Frontal cortex (tissue), 4 donors: ENCODE data around the gene PITPNM1. TPM values are rescaled to one million over a fixed set of nuclear protein-coding genes. Genes with fewer than 3 reads are reported as not detected.

ENCODE experiments used
- DNase-seq, 2 donors: peaks; one replicate each; pipeline ENCODE4 v3.0.0; 2012; ENCODE audit warnings: low spot score in 2 of 2
- FAIRE-seq: peaks from 2 replicates; lab custom pipeline; 2012; peaks lifted over from hg19 to GRCh38; lab: Jason Lieb, UNC
- total RNA-seq: library from RNA; depleted of rRNA; stranded (reverse); fragments of >200 nt; gene quantifications from one replicate; pipeline ENCODE4 v1.2.3, GENCODE V29; 2014
- donor health status: control.
- donor health status: control.
- donor health status: control.

Gene PITPNM1
- total RNA-seq, 1 donor from 2014 or later: 32.6 TPM

DNA sequence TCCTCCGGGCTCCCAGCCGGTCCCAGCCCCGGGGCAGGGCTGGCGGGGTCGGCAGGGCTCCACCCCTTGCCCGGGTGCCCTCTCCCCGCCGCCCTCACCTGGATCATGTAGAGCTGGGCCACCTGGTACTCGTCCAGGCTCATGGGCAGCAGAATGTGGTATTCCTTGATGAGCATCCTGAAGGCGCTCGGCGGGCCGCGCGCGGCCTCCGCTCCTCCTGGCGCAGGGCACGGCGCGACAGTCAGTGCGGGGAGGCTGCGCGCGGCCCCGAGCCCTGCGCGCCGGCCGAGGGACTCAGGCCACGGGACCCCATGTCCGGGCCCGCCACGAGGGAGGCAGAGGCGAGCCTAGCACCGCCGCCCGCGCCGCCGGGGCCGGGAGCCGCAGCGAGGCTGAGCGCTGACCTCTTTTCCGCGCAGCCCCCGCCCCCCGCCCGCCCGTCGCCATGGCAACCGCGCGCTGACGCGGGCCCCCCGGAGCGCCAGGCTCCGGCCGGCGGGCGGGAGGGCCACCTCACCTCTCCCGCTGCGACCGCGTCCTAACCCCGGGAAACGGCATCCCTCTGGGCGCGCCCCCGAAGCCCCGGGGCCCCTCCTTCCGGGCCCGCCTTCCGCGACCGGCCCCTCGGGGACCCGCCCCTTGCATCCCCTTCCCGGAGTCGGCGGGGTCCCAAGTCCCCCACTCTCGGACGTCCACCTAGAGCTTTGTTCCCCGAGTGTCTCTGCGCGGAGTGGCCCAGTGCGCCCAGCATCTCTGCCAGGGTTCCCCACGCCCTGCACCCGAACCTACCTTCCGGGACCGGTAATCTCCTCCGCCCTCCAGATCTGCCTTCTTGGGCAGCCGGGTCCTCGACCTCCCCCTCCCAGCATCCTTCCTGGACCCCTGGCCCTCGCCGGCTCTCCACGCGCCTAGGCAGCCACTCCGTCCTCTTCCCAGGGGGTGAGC is 886 bp downstream of the PITPNM1 start:
- no peak for FAIRE-seq
- peak; percentile 70 to 81 for DNase-seq

DNA sequence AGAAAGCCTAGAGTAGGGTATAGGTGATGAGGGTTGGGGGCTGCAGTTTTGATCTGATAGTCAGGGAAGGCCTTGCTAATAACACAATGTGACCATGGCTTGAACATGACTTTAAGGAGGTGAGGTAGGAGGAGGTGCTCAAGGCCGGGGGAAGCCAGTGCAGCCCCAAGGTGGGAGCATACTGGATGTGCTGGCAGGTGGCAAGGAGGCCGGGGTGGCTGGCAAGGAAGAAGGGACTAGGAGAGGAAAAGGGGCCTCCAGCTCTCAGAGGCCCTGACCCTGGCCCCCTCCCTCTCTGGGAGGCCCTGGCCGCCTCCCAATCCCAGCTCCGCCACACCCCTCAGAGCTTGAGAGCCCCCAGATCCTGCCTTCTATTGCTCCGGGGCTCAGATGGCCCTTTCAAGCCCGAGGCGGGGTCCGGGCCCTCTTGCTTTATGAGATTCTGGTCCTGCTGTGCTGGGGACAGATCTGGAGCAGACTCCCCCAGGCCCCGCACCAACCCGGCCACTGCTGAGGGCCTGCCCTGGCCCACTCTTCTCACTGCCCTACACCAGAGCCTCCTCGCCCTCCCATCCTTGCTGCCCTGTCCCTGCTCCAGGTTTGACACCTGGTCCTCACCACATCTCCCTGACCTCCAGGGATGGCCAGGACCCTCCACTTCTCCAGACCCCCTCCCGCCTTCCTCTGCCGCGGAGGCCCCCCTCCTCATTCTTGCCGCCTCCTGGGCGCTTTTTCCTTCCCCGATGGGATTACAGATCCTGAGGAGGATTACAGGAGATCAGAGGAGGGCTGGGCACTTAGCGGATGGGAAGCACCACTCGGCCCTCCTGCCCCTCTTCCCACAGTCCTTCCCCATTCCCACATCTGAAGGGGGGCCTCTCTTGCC is 1.8 kb downstream of the PITPNM1 start:
- DNase-seq (no peak), FAIRE-seq (no peak)

GRCh38 chr11:67502328-67502979 is 2.7 kb downstream of the PITPNM1 start:
- DNase-seq (no peak), FAIRE-seq (no peak)

DNA sequence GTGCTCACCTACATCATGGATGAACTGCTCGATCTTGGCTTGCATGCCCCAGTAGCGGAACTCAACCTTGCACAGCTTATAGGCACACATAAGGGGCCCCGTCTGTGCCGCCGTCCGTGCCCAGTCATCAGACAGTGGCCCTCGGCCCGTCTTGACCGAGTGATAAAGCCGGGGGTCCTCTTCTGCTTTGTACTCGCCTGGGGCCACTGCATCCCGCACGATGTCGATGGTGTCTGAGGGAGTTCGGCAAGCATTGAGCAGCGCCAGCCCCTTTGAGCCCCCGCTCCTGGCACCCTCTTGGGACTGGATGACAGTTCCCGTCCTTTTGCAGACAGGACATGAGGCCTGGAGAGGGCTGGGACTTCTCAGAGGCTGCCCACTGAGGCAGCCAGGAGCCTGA is 3.3 kb downstream of the PITPNM1 start:
- DNase-seq (no peak), FAIRE-seq (no peak)

- FAIRE-seq: no peak
- DNase-seq: no peak
These were observed 4.1 kb downstream of the PITPNM1 start for GRCh38 chr11:67500831-67501715.

- DNase-seq (no peak), FAIRE-seq (no peak)
These were observed 4.7 kb downstream of the PITPNM1 start for GRCh38 chr11:67500484-67500821.

- no peak for DNase-seq
- no peak for FAIRE-seq
These were observed 5.2 kb downstream of the PITPNM1 start for GRCh38 chr11:67499808-67500483.

GRCh38 chr11:67498544-67498972 is 6.6 kb downstream of the PITPNM1 start:
- FAIRE-seq (no peak), DNase-seq (no peak)

DNA sequence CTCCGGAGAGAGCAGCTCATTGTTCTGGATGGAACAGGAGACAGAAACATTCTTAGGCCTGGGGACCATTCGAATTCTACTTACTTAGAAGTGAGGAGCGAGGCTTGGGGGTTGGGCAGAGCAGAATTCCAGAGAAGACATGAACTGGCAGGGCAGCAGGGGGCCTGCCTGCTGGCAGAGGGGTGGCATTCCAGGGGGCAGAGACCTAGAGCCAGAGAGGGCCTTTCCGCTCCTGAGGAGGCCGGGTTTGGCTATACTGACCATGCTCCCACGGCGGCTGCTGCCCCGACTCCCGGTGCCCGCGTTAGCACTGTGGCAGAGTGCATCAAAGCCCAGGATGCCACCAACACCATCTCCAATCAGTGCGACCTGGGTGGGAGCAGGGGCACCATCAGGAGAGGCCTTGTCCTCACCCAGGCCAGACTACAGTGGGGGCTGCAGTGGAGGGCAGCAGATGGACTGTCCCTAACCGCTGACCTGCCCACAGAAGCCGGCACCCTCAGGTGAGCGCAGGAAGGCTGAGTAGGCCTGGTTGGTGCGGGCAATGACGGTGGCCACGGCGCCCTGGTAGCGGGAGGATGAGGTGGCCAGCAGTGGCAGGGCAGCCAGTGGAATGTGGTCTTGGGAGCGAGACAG is 7.4 kb downstream of the PITPNM1 start:
- FAIRE-seq: no peak
- DNase-seq: no peak

DNA sequence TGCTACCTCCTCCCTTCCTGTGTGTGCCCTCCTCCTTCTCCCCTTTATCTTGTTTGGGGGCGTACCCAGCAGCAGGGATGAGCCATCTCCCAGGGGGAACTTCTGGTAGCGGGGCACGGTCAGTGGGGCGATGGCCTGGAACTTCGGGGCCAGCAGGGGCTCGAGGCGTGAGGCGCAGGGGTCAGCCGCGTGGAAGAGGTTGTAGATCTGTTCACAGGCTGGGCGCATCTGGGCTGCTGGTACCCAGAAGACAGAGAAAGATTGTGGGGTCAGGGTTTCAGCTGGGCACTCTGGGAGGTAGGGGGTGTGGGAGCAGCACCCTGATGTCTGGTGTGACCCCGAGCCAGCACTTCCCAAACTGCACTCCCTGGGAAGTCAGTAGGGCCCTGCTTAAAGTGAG is 9.1 kb downstream of the PITPNM1 start:
- FAIRE-seq: no peak
- no peak for DNase-seq

GRCh38 chr11:67495234-67496005 is 9.7 kb downstream of the PITPNM1 start:
- FAIRE-seq (no peak), DNase-seq (no peak)

DNA sequence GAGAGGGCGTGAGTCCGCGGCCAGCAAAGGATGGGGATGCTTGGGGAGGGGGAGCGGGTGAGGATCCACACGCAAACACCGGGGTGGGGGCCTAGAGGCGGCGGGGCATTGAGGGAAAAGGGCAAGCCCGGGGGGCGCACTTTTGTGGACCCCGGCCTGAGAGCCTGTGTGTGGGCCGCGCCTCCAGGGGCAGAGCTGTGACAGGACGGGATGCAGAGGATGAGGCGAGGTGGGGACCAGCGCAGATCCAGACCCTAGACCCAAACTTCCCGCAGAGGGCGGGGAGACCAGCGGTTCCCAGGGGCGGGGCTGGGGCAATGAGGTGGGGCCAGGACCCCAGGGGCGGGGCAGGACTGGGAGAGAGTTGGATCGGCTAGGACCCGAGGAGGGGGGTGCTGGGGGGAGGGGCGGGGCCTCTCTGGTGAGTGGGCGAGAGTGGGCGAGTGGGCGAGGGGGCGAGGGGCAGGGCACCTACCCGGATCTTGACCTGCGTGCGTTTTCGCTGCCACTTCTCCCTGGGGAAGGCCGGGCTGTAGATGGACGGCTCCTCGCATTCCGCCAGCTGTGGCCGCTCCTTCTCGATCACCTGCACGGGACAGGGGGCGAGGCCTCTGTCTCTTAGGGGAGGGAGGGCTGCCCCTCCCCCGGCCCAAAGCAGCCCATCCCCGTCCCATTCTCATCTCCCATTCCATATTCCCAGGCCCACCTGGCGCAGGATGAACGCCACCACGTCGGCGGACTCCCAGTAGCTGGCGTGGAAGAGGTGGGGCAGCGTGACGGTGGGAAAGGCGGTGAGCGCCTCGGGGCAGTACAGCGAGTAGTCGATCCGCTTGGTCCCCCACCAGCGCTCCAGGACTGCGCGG is 10.6 kb downstream of the PITPNM1 start:
- FAIRE-seq (no peak), DNase-seq (no peak)

GRCh38 chr11:67493548-67494370 is 11.4 kb downstream of the PITPNM1 start:
- no peak for FAIRE-seq
- no peak for DNase-seq

- peak in 1 of 2 donors; percentile 30 for DNase-seq
These were observed 12.2 kb downstream of the PITPNM1 start for GRCh38 chr11:67492801-67493547.

DNA sequence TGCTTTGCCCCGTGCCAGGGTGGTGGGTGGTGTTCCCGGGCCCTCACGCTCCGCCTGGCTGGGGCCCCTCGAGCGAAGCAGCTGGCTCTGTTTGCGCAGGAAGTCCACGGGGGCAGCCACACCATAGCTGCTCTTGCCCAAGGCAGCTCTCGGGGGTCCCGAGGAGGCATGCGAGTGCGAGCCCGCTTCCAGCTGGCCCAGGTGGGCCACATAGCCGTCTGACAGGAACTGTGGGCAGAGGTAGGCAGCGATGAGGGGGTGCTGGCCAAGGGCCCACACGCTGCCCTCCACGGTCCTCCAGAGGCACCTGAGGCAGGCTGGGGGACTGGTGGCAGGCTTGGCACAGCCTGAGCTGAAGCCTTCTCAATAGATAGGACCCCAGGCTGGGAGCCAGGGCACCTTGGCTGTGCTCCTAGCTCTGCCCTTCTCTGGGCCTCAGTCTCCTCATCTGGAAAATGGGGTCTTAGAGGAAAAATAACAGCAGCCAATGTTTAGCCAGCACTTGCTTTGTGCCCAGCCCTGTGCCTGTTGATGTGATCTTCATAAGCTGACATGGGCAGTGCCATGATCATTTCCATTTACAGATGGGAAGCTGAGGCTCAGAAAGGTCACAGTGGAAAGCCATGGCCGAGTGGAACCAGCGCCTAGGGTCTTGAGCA is 13.0 kb downstream of the PITPNM1 start:
- DNase-seq (no peak), FAIRE-seq (no peak)

More at GRCh38 chr11:67492801-67493547, 12.2 kb downstream of the PITPNM1 start:
- FAIRE-seq: no peak
